DOHH2 (cell line): Measurements from ENCODE around the gene CDC25B.

Experiments used
- H3F3A ChIP-seq: fragments of 200-600 bp; sonication (generic), shearing (Covaris generic); 2 replicates; pipeline ENCODE4 v1.6.0; 2016; ENCODE audit warnings: antibody characterized with exemption, mild to moderate bottlenecking; ENCODE audit not compliant: control insufficient read depth, insufficient read depth
- H3K27ac ChIP-seq: fragments of 200-600 bp; sonication (generic); 2 replicates; pipeline ENCODE4 v1.5.1; 2014; ENCODE audit warnings: low read depth, mild to moderate bottlenecking, low read length, moderate library complexity
- H3K27me3 ChIP-seq: fragments of 200-600 bp; sonication (generic); 2 replicates; pipeline ENCODE4 v1.6.1; 2014; ENCODE audit warnings: mild to moderate bottlenecking, low read length, mixed read lengths; ENCODE audit not compliant: control insufficient read depth
- H3K36me3 ChIP-seq: fragments of 200-600 bp; sonication (generic); 2 replicates; pipeline ENCODE4 v1.6.1; 2014; ENCODE audit warnings: mild to moderate bottlenecking, low read length, moderate library complexity, mixed read lengths; ENCODE audit not compliant: control insufficient read depth
- H3K4me1 ChIP-seq: fragments of 200-600 bp; sonication (generic); 2 replicates; pipeline ENCODE4 v1.6.1; 2014; ENCODE audit warnings: mild to moderate bottlenecking, low read length, mixed read lengths; ENCODE audit not compliant: control insufficient read depth
- H3K4me2 ChIP-seq: fragments of 200-600 bp; sonication (generic); 2 replicates; pipeline ENCODE4 v1.6.0; 2014; ENCODE audit warnings: mild to moderate bottlenecking, low read length, moderate library complexity
- H3K4me3 ChIP-seq: fragments of 200-600 bp; sonication (generic); 2 replicates; pipeline ENCODE4 v1.5.1; 2014; ENCODE audit warnings: mild to moderate bottlenecking, low read length, mixed read lengths
- H3K79me2 ChIP-seq: fragments of 200-600 bp; sonication (generic); 2 replicates; pipeline ENCODE4 v1.6.1; 2014; ENCODE audit warnings: mild to moderate bottlenecking, low read length, mixed read lengths; ENCODE audit not compliant: control insufficient read depth
- H3K9me2 ChIP-seq: fragments of 200-600 bp; sonication (generic); replicated peaks from 2 replicates; pipeline ENCODE4 v1.6.1; 2014; ENCODE audit warnings: mild to moderate bottlenecking, low read length, mixed read lengths; ENCODE audit not compliant: control insufficient read depth
- H3K9me3 ChIP-seq: fragments of 200-600 bp; sonication (generic); 2 replicates; pipeline ENCODE4 v1.6.1; 2014; ENCODE audit warnings: antibody characterized with exemption, low read length, mixed read lengths; ENCODE audit not compliant: control insufficient read depth, insufficient read depth
- H4K20me1 ChIP-seq: fragments of 200-600 bp; sonication (generic); 2 replicates; pipeline ENCODE4 v1.6.0; 2014; ENCODE audit warnings: low read depth, mild to moderate bottlenecking, antibody characterized with exemption, low read length, moderate library complexity; ENCODE audit not compliant: control insufficient read depth, insufficient read depth
- CTCF ChIP-seq: fragments of 200-600 bp; sonication (generic); IDR thresholded peaks from one replicate; pipeline ENCODE4 v1.5.1; 2014; ENCODE audit warnings: antibody characterized with exemption, mild to moderate bottlenecking, low read depth, low read length; ENCODE audit not compliant: poor library complexity, severe bottlenecking
- EZH2phosphoT487 ChIP-seq: fragments of 200-600 bp; sonication (generic); IDR thresholded peaks from 2 replicates; pipeline ENCODE4 v1.6.1; 2017; ENCODE audit warnings: borderline replicate concordance, mild to moderate bottlenecking, antibody characterized with exemption, low read length, moderate library complexity, mixed read lengths

The CDC25B gene

GRCh38 chr20:3753501-3754275, 42.4 kb upstream of the CDC25B start:
- Histone ChIP-seq H3K27me3 (no peaks in the 10 kb centered on the region), H3K9me3 (no peaks in the 10 kb centered on the region), H3K9me2 (no peaks in the 10 kb centered on the region), H3K27ac (no peak overlapping the region), H3K79me2 (no peaks in the 10 kb centered on the region), H3K4me2 (no peak overlapping the region), H3K4me1 (no peaks in the 10 kb centered on the region), H3K4me3 (no peak overlapping the region), H3K36me3 (peaks cover 14% of the 10 kb centered on the region), H3F3A (no peaks in the 10 kb centered on the region), H4K20me1 (no peaks in the 10 kb centered on the region)
- no peak for TF ChIP-seq CTCF
- no peak for TF ChIP-seq EZH2phosphoT487

- H4K20me1 ChIP-seq: no peaks in the 10 kb centered on the region
- H3K4me2 ChIP-seq: no peak overlapping the region
- no peaks in the 10 kb centered on the region for H3F3A ChIP-seq
- H3K4me1 ChIP-seq: no peaks in the 10 kb centered on the region
- no peak overlapping the region for H3K27ac ChIP-seq
- H3K4me3 ChIP-seq: no peak overlapping the region
- no peaks in the 10 kb centered on the region for H3K79me2 ChIP-seq
- no peaks in the 10 kb centered on the region for H3K27me3 ChIP-seq
- H3K9me3 ChIP-seq: no peaks in the 10 kb centered on the region
- H3K36me3 ChIP-seq: peaks cover 14% of the 10 kb centered on the region
- no peak for TF ChIP-seq CTCF
- TF ChIP-seq EZH2phosphoT487: no peak
- no peaks in the 10 kb centered on the region for H3K9me2 ChIP-seq
Measured at GRCh38 chr20:3754276-3754630, 41.9 kb upstream of the CDC25B start.

- no peaks in the 10 kb centered on the region for H3K9me2 ChIP-seq
- peaks cover 17% of the 10 kb centered on the region for H3K36me3 ChIP-seq
- no peaks in the 10 kb centered on the region for H3K9me3 ChIP-seq
- H3K4me1 ChIP-seq: no peaks in the 10 kb centered on the region
- H3K27ac ChIP-seq: no peak overlapping the region
- H3K79me2 ChIP-seq: peaks cover 2% of the 10 kb centered on the region; the same call in 1 of the 2 replicates
- no peaks in the 10 kb centered on the region for H4K20me1 ChIP-seq
- no peaks in the 10 kb centered on the region for H3F3A ChIP-seq
- no peak overlapping the region for H3K4me2 ChIP-seq
- H3K27me3 ChIP-seq: no peaks in the 10 kb centered on the region
- H3K4me3 ChIP-seq: no peak overlapping the region
- no peak for TF ChIP-seq CTCF
- TF ChIP-seq EZH2phosphoT487: no peak
Measured at GRCh38 chr20:3755269-3755668, 40.8 kb upstream of the CDC25B start.
